ENCODE measurements around the gene BMPER. TPM values are rescaled to one million over a fixed set of nuclear protein-coding genes. Genes with fewer than 3 reads are reported as not detected.

Gene BMPER
- total RNA-seq, 4 donors from 2014 or later, result 3.1 to 33.3 (median 8.0) TPM

DNA sequence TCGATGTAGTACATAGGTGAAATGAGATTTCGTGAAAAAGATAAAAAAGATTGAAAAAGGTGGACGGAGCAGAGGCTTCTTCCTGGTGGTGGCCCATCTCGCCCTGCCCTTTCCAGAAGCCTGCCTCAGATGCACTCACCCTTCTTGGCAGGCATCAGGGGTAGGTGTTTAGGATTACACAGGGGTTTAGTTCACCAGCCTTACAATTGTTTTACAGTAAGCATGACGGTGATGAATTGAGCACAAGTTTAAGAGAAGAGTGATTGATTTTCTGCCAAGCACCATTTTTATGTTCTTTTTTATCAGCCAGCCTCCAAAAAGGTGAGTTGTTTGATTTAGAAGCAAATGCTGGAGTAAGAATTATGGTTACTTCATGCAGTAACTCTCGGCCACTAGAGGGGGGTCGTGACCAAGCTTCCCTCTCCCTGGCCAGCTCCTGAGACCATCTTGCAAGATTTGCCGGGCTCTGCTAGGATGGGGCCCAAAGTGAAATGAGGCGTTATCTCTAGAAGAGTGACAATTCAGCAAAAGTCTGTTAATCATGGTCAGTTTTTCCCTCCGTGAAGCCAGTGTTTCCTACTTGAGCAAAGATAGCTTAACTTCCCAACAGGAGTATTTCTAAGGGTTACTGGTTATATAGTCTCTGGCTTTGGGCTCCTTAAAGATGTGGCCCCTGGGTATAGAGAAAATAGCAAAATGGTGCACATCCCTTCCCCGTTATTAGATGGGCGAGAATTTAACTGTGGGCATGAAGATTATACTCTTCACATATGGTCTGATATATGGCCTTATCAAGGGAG is 228.8 kb downstream of the BMPER start:
- 38 to 49% methylated on average over 12 of the region's 12 CpGs for WGBS, 2 donors
- H3K4me3 ChIP-seq, result no peak overlapping the region
- peak; percentile 61 to 83 for DNase-seq (ENCODE audit: low spot score in 2 of 2)
- no peaks in the 10 kb centered on the region for H3K4me1 ChIP-seq
- H3K9me3 ChIP-seq, result no peaks in the 10 kb centered on the region
- H3K27me3 ChIP-seq, result no peaks in the 10 kb centered on the region
- no peaks in the 10 kb centered on the region for H3K36me3 ChIP-seq
- no peak for TF ChIP-seq EP300 (IDR thresholded peaks at IDR 0.05)
- TF ChIP-seq, protein P1, sequence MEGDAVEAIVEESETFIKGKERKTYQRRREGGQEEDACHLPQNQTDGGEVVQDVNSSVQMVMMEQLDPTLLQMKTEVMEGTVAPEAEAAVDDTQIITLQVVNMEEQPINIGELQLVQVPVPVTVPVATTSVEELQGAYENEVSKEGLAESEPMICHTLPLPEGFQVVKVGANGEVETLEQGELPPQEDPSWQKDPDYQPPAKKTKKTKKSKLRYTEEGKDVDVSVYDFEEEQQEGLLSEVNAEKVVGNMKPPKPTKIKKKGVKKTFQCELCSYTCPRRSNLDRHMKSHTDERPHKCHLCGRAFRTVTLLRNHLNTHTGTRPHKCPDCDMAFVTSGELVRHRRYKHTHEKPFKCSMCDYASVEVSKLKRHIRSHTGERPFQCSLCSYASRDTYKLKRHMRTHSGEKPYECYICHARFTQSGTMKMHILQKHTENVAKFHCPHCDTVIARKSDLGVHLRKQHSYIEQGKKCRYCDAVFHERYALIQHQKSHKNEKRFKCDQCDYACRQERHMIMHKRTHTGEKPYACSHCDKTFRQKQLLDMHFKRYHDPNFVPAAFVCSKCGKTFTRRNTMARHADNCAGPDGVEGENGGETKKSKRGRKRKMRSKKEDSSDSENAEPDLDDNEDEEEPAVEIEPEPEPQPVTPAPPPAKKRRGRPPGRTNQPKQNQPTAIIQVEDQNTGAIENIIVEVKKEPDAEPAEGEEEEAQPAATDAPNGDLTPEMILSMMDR (IDR thresholded peaks at IDR 0.05), result peak; percentile 26 to 63 (median 38)
- H3K27ac ChIP-seq, result no peak overlapping the region

DNA sequence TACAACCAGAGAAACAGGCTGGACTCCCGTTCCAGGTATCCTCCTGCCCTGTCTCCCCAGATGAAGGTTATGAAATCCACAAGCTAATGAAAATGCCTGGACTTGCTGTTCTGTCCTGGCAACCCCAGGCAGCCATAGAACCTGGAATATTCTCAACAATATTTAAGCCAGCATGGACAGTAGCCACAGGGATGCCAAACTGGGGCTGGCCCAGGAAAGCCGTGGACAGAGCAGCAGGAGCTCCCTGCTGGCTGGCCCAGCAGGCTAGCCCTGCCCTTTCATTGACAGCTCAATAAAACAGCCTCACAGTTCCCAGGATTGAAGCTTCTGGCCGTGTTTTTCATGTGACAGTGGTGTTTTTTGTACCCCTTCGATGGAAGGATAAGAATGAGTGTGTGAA is 230.6 kb downstream of the BMPER start:
- Histone ChIP-seq H3K36me3 (no peaks in the 10 kb centered on the region), H3K27ac (no peak overlapping the region), H3K9me3 (no peaks in the 10 kb centered on the region), H3K4me3 (no peak overlapping the region), H3K27me3 (no peaks in the 10 kb centered on the region), H3K4me1 (no peaks in the 10 kb centered on the region)
- TF ChIP-seq, protein P1 (IDR thresholded peaks at IDR 0.05), result no peak
- TF ChIP-seq POLR2A (IDR thresholded peaks at IDR 0.05) (no peak), EP300 (IDR thresholded peaks at IDR 0.05) (no peak)
- 44 to 45% methylated on average over 4 of the region's 4 CpGs for WGBS, 2 donors
- no peak for DNase-seq (ENCODE audit: low spot score in 2 of 2)

DNA sequence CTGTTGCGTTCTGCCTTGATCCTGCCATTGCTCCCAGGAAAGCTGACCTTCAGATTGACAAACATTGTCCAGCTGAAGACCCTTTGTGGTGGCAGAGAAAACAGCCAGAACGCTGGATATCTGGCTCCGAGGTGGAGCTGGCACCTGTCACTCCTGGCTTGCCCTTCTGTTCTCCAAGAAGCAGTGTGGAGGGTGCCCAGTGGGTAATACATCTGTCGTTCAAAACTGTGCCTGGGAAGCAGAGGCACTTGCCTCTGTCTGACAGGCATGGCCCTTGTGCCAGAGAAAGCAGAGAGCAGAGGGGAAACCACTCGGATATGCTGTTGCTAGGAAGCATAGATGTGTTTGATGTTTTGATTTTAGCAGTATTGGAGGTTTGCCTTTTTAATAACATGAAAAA is 231.4 kb downstream of the BMPER start:
- no peak overlapping the region for H3K4me3 ChIP-seq
- no peaks in the 10 kb centered on the region for H3K9me3 ChIP-seq
- H3K27me3 ChIP-seq, result no peaks in the 10 kb centered on the region
- no peaks in the 10 kb centered on the region for H3K4me1 ChIP-seq
- no peak overlapping the region for H3K27ac ChIP-seq
- no peak for DNase-seq (ENCODE audit: low spot score in 2 of 2)
- WGBS, 2 donors, result 77 to 87% methylated on average over 5 of the region's 5 CpGs
- no peaks in the 10 kb centered on the region for H3K36me3 ChIP-seq
- TF ChIP-seq POLR2A (IDR thresholded peaks at IDR 0.05), result no peak
- TF ChIP-seq, protein P1 (IDR thresholded peaks at IDR 0.05), result no peak
- no peak for TF ChIP-seq EP300 (IDR thresholded peaks at IDR 0.05)

DNA sequence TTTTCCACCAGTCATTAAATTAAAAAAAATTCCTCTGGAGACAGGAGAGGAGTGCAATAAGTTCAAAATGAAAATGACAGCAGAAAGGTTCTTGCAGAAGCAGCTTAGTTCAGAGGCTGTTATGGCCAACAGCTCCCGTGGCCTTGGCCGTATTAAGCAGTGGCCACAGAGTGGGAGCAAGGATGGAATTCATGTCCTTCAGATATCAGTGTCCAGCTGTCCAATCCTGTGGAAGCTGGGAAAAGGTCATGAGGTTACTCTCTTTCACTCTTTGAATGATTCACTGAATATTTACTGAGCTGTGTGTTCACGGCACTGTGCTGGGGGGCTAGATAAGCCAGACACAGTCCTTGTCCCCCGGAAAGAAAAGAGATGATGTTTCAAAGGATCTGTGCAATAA is 231.8 kb downstream of the BMPER start:
- no peak overlapping the region for H3K4me3 ChIP-seq
- 59 to 61% methylated on average over 4 of the region's 4 CpGs for WGBS, 2 donors
- H3K4me1 ChIP-seq, result no peaks in the 10 kb centered on the region
- no peaks in the 10 kb centered on the region for H3K27me3 ChIP-seq
- TF ChIP-seq, protein P1 (IDR thresholded peaks at IDR 0.05), result no peak
- TF ChIP-seq EP300 (IDR thresholded peaks at IDR 0.05), result no peak
- H3K36me3 ChIP-seq, result no peaks in the 10 kb centered on the region
- no peaks in the 10 kb centered on the region for H3K9me3 ChIP-seq
- no peak for DNase-seq (ENCODE audit: low spot score in 2 of 2)
- H3K27ac ChIP-seq, result no peak overlapping the region

DNA sequence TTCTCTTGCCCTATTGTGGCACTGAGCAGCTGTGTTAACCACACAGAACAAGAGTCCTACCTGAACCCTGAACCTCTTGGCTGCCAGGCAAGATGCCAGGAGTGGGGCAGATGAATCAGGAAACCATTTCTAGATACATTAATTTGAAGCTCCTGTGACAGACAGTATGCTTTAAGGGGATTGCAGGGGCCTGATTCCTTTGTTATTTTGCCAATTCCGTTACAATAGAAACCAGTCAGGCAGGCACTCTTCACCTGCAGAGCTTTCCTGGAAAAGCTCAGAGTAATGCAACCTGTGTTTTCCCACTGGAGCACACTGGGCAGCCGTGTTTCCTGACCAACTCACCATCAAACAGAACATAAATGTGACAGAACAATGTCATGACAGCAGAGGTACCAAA is 233.1 kb downstream of the BMPER start:
- H3K36me3 ChIP-seq, result no peaks in the 10 kb centered on the region
- 67 to 75% methylated on average over 2 of the region's 2 CpGs for WGBS, 2 donors
- TF ChIP-seq POLR2A (IDR thresholded peaks at IDR 0.05) (no peak), EP300 (IDR thresholded peaks at IDR 0.05) (no peak)
- TF ChIP-seq, protein P1 (IDR thresholded peaks at IDR 0.05), result no peak
- no peaks in the 10 kb centered on the region for H3K9me3 ChIP-seq
- H3K27me3 ChIP-seq, result no peaks in the 10 kb centered on the region
- DNase-seq (ENCODE audit: low spot score in 2 of 2), result no peak
- H3K27ac ChIP-seq, result no peak overlapping the region
- no peaks in the 10 kb centered on the region for H3K4me1 ChIP-seq
- H3K4me3 ChIP-seq, result no peak overlapping the region

Measured in tibial nerve (tissue), 4 donors.